HEK293T (cell line): ENCODE results near the gene SPTBN5.

Experiments used
- CTBP1 ChIP-seq: fragments of 450-650 bp; IDR thresholded peaks from 2 replicates; pipeline ENCODE4 v1.6.1; 2016; ENCODE audit warnings: borderline replicate concordance
- FOXA1 ChIP-seq: fragments of 450-650 bp; IDR thresholded peaks from 2 replicates; pipeline ENCODE4 v1.6.1; 2016; ENCODE audit warnings: mild to moderate bottlenecking
- ZNF384 ChIP-seq: fragments of 450-650 bp; IDR thresholded peaks from 2 replicates; pipeline ENCODE4 v1.6.1; 2016

DNA sequence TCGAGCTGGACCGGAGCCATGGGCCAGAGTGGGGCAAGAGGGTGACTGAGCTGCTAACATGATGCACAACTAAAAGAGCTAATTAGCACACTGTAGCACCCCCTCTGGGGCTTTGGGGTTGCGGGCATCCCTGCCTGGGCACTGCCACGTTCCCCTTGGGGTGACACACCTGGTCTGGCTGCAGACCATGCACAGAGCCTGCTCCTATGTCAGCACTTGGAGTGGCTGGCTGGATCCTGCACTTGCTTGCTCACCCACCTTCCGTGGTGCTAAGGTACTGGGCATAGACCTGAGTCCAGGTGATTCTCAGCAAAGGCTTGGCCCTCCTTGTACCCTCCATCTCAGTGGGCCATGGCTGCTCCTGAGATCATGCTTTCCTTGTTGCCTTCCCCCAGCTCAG, 12.8 kb upstream of the SPTBN5 start:
- TF ChIP-seq CTBP1 (no peak), FOXA1 (no peak), ZNF384 (no peak)
